Gastrocnemius medialis (tissue), 4 donors: ENCODE measurements around the gene SPINT4. TPM values are rescaled to one million over a fixed set of nuclear protein-coding genes. Genes with fewer than 3 reads are reported as not detected.

Source experiments
- ATAC-seq, 2 donors: fragments of 150-250 bp; one replicate each; pipeline ENCODE4 v1.9.1; 2016
- DNase-seq, 2 donors: peaks; one replicate each; pipeline ENCODE4 v3.0.0-alpha.2; 2019
- H3K27ac ChIP-seq, 4 donors: fragments of 200-600 bp; sonication (generic); 1 replicate in 1 of 4; 2 replicates in 3 of 4; pipeline ENCODE4 v1.5.1; 2016 to 2018; ENCODE audit warnings: mild to moderate bottlenecking in 2 of 4, moderate library complexity in 1 of 4
- H3K27me3 ChIP-seq, 3 donors: fragments of 200-600 bp; sonication (generic) in 2 of 3; 1 replicate in 1 of 3; 2 replicates in 2 of 3; pipeline versions ENCODE4 v1.5.1 to v1.6.0; 2016 to 2019; ENCODE audit warnings: mild to moderate bottlenecking in 1 of 3, moderate library complexity in 1 of 3
- H3K36me3 ChIP-seq, 2 donors: fragments of 200-600 bp; sonication (generic) in 1 of 2; one replicate each; pipeline ENCODE4 v1.5.1; 2017 to 2018
- H3K4me1 ChIP-seq, 2 donors: fragments of 200-600 bp; sonication (generic) in 1 of 2; one replicate each; pipeline ENCODE4 v1.5.1; 2016 to 2017; ENCODE audit warnings: mild to moderate bottlenecking in 2 of 2
- H3K4me3 ChIP-seq, 4 donors: fragments of 200-600 bp; sonication (generic) in 3 of 4; 1 replicate in 1 of 4; 2 replicates in 3 of 4; pipeline ENCODE4 v1.5.1; 2016 to 2019; ENCODE audit warnings: mild to moderate bottlenecking in 2 of 4
- H3K9me3 ChIP-seq, 3 donors: fragments of 200-600 bp; sonication (generic) in 2 of 3; 1 replicate in 1 of 3; 2 replicates in 2 of 3; pipeline ENCODE4 v1.5.1; 2016 to 2019
- CTCF ChIP-seq, 5 experiments: fragments of 450-650 bp in 3 of 5; fragments of 200-600 bp in 2 of 5; sonication (generic) in 2 of 5; IDR thresholded peaks in 4 of 5; conservative IDR thresholded peaks in 1 of 5; 1 replicate in 4 of 5; 2 replicates in 1 of 5; pipeline ENCODE4 v1.5.1; 2016 to 2019; ENCODE audit warnings: antibody characterized with exemption in 5 of 5, mild to moderate bottlenecking in 3 of 5, moderate library complexity in 3 of 5
- POLR2A ChIP-seq, 2 donors: fragments of 450-650 bp; IDR thresholded peaks; one replicate each; pipeline ENCODE4 v1.6.1; 2017; ENCODE audit warnings: antibody characterized with exemption in 2 of 2, mild to moderate bottlenecking in 2 of 2, moderate library complexity in 2 of 2
- in situ Hi-C, 4 donors: fragments of 200-750 bp; cut with MboI; loops; one replicate each; pipeline versions ENCODE4 v1.15.0 to v1.8.0; 2017; ENCODE audit warnings: low sequenced_read_pairs in 4 of 4
- intact Hi-C: fragments of 100-400 bp; cut with DNase I; formaldehyde crosslinking; loops from one replicate; pipeline ENCODE4 v1.15.1; 2023; ENCODE audit warnings: low total_unique reads
- total RNA-seq, 4 donors: library from RNA; depleted of rRNA; stranded (reverse); fragments of >200 nt; gene quantifications; one replicate each; pipeline versions ENCODE4 v1.1.0 to v1.2.3, GENCODE V29; 2016

SPINT4 gene
- total RNA-seq, 4 donors from 2014 or later: not detected

- intact Hi-C loops: no loop called here
Observed at GRCh38 chr20:45725134-45725533, 3.0 kb downstream of the SPINT4 start.

GRCh38 chr20:45727044-45727443 lies 4.9 kb downstream of the SPINT4 start:
- H3K27ac ChIP-seq: no peak overlapping the region
- H3K9me3 ChIP-seq: no peaks in the 10 kb centered on the region
- DNase-seq (no peak), ATAC-seq (no peak)
- no peak overlapping the region for H3K4me3 ChIP-seq
- H3K36me3 ChIP-seq: no peaks in the 10 kb centered on the region
- TF ChIP-seq CTCF (IDR thresholded peaks at IDR 0.05 in 4 of 5, conservative IDR thresholded peaks at IDR 0.05 in 1 of 5) (no peak), POLR2A (IDR thresholded peaks at IDR 0.05) (no peak)
- intact Hi-C loops: no loop called here
- no peaks in the 10 kb centered on the region for H3K4me1 ChIP-seq
- H3K27me3 ChIP-seq: no peaks in the 10 kb centered on the region
- in situ Hi-C loops: no loop called here

More at GRCh38 chr20:45725134-45725533, 3.0 kb downstream of the SPINT4 start:
- TF ChIP-seq POLR2A (IDR thresholded peaks at IDR 0.05) (no peak), CTCF (IDR thresholded peaks at IDR 0.05 in 4 of 5, conservative IDR thresholded peaks at IDR 0.05 in 1 of 5) (no peak)
- in situ Hi-C loops: no loop called here
- Histone ChIP-seq H3K36me3 (no peaks in the 10 kb centered on the region), H3K9me3 (no peaks in the 10 kb centered on the region), H3K27ac (no peak overlapping the region), H3K4me3 (no peak overlapping the region), H3K4me1 (no peaks in the 10 kb centered on the region), H3K27me3 (no peaks in the 10 kb centered on the region)
- ATAC-seq: no peak
- DNase-seq: no peak

- intact Hi-C loops: no loop called here
- Histone ChIP-seq H3K36me3 (no peaks in the 10 kb centered on the region), H3K27me3 (no peaks in the 10 kb centered on the region), H3K27ac (no peak overlapping the region), H3K9me3 (peaks cover 0 to 6% (median 0%) of the 10 kb centered on the region in 3 donors), H3K4me3 (no peak overlapping the region), H3K4me1 (no peaks in the 10 kb centered on the region)
- no peak for DNase-seq
- TF ChIP-seq POLR2A (IDR thresholded peaks at IDR 0.05) (no peak), CTCF (IDR thresholded peaks at IDR 0.05 in 4 of 5, conservative IDR thresholded peaks at IDR 0.05 in 1 of 5) (no peak)
- in situ Hi-C loops: no loop called here
- ATAC-seq: no peak
Observed at GRCh38 chr20:45732199-45732598, 10.1 kb downstream of the SPINT4 start.

GRCh38 chr20:45735552-45735951 lies 13.4 kb downstream of the SPINT4 start:
- Histone ChIP-seq H3K27ac (no peak overlapping the region), H3K4me1 (no peaks in the 10 kb centered on the region), H3K27me3 (no peaks in the 10 kb centered on the region), H3K36me3 (no peaks in the 10 kb centered on the region), H3K4me3 (no peak overlapping the region), H3K9me3 (peaks cover 0 to 6% (median 0%) of the 10 kb centered on the region in 3 donors)
- no peak for TF ChIP-seq CTCF (IDR thresholded peaks at IDR 0.05 in 4 of 5, conservative IDR thresholded peaks at IDR 0.05 in 1 of 5)
- no peak for TF ChIP-seq POLR2A (IDR thresholded peaks at IDR 0.05)
- intact Hi-C loops (no loop called here), in situ Hi-C loops (no loop called here)
- DNase-seq (no peak), ATAC-seq (no peak)

- intact Hi-C loops: no loop called here
- Histone ChIP-seq H3K27me3 (no peaks in the 10 kb centered on the region), H3K36me3 (no peaks in the 10 kb centered on the region), H3K27ac (no peak overlapping the region), H3K4me3 (no peak overlapping the region), H3K4me1 (no peaks in the 10 kb centered on the region), H3K9me3 (peaks cover 0 to 6% (median 0%) of the 10 kb centered on the region in 3 donors)
- DNase-seq: no peak
- in situ Hi-C loops: no loop called here
- TF ChIP-seq POLR2A (IDR thresholded peaks at IDR 0.05): no peak
- TF ChIP-seq CTCF (IDR thresholded peaks at IDR 0.05 in 4 of 5, conservative IDR thresholded peaks at IDR 0.05 in 1 of 5): no peak
- no peak for ATAC-seq
Observed at GRCh38 chr20:45735988-45736387, 13.8 kb downstream of the SPINT4 start.
